Prostate gland (tissue), 2 donors: Measurements from ENCODE around the gene PDGFC. TPM values are rescaled to one million over a fixed set of nuclear protein-coding genes. Genes with fewer than 3 reads are reported as not detected.

ENCODE experiments used
- DNase-seq: peaks from one replicate; pipeline ENCODE4 v3.0.0-alpha.2; 2019; ENCODE audit warnings: low spot score
- H3K27ac ChIP-seq, 2 donors: fragments of 200-600 bp; sonication (generic); 2 replicates each; pipeline ENCODE4 v1.5.1; 2017 to 2019
- H3K27me3 ChIP-seq: fragments of 200-600 bp; sonication (generic); replicated peaks from 2 replicates; pipeline ENCODE4 v1.5.1; 2019; ENCODE audit not compliant: insufficient read depth
- H3K36me3 ChIP-seq, 2 donors: fragments of 200-600 bp; sonication (generic); 1 replicate in 1 of 2; 2 replicates in 1 of 2; pipeline versions ENCODE4 v1.5.1 to v1.8.1; 2017 to 2019
- H3K4me1 ChIP-seq: fragments of 200-600 bp; sonication (generic); replicated peaks from 2 replicates; pipeline ENCODE4 v1.5.1; 2019
- H3K4me3 ChIP-seq, 2 donors: fragments of 200-600 bp; sonication (generic); 2 replicates each; pipeline ENCODE4 v1.5.1; 2017 to 2019
- H3K9me3 ChIP-seq: fragments of 200-600 bp; sonication (generic); 2 replicates; pipeline ENCODE4 v1.5.1; 2017
- POLR2A ChIP-seq: fragments of 450-650 bp; IDR thresholded peaks from one replicate; pipeline ENCODE4 v1.6.1; 2016; ENCODE audit warnings: antibody characterized with exemption, mild to moderate bottlenecking
- POLR2AphosphoS5 ChIP-seq: sonication (generic); formaldehyde crosslinking; IDR thresholded peaks from one replicate; pipeline ENCODE4 v1.6.1; 2017; ENCODE audit warnings: antibody characterized with exemption
- WGBS: methylation state at CpG from one replicate; pipeline ENCODE4 v1.1.5; 2018; 5-methylcytosine and 5-hydroxymethylcytosine counted together
- intact Hi-C: fragments of 100-400 bp; cut with DNase I; formaldehyde crosslinking; loops from one replicate; pipeline ENCODE4 v1.14.2; 2022
- total RNA-seq, 2 donors: library from RNA; depleted of rRNA; stranded (reverse); fragments of >200 nt; gene quantifications; one replicate each; pipeline ENCODE4 v1.1.0, GENCODE V29; 2016
- TF ChIP-seq, protein P1 (sequence below), 4 experiments: fragments of 200-600 bp in 2 of 4; fragments of 450-650 bp in 2 of 4; sonication (generic) in 2 of 4; IDR thresholded peaks; 1 replicate in 3 of 4; 2 replicates in 1 of 4; pipeline ENCODE4 v1.5.1; 2016 to 2019; ENCODE audit warnings: antibody characterized with exemption in 4 of 4, mild to moderate bottlenecking in 2 of 4, moderate library complexity in 2 of 4

The PDGFC gene
- total RNA-seq, 2 donors from 2014 or later = 18.6 to 36.8 TPM

GRCh38 chr4:156970501-156971164 is 966 bp downstream of the PDGFC start:
- 0% methylated on average over 22 of the region's 22 CpGs for WGBS
- TF ChIP-seq, protein P1, sequence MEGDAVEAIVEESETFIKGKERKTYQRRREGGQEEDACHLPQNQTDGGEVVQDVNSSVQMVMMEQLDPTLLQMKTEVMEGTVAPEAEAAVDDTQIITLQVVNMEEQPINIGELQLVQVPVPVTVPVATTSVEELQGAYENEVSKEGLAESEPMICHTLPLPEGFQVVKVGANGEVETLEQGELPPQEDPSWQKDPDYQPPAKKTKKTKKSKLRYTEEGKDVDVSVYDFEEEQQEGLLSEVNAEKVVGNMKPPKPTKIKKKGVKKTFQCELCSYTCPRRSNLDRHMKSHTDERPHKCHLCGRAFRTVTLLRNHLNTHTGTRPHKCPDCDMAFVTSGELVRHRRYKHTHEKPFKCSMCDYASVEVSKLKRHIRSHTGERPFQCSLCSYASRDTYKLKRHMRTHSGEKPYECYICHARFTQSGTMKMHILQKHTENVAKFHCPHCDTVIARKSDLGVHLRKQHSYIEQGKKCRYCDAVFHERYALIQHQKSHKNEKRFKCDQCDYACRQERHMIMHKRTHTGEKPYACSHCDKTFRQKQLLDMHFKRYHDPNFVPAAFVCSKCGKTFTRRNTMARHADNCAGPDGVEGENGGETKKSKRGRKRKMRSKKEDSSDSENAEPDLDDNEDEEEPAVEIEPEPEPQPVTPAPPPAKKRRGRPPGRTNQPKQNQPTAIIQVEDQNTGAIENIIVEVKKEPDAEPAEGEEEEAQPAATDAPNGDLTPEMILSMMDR (IDR thresholded peaks at IDR 0.05) = peak in 3 of 4 experiments; percentile 26 to 53 (median 52)
- TF ChIP-seq POLR2A (no peak), POLR2AphosphoS5 (peak; percentile 18)
- Histone ChIP-seq H3K27me3 (no peaks in the 10 kb centered on the region), H3K4me1 (no peaks in the 10 kb centered on the region), H3K36me3 (no peaks in the 10 kb centered on the region), H3K27ac (peak overlapping the region; percentile 88 to 91), H3K9me3 (no peaks in the 10 kb centered on the region), H3K4me3 (peak overlapping the region; percentile 65 to 75)
- peak; percentile 50 for DNase-seq
- intact Hi-C loops = loop anchor here (2.0 to 10.0 kb wide), 4 partner anchors 74 to 493 kb away; no protein-coding TSS in a partner anchor

- no peaks in the 10 kb centered on the region for H3K27me3 ChIP-seq
- peak overlapping the region; percentile 65 to 75 for H3K4me3 ChIP-seq
- TF ChIP-seq POLR2AphosphoS5 = no peak
- no peak for TF ChIP-seq POLR2A
- TF ChIP-seq, protein P1 (IDR thresholded peaks at IDR 0.05) = no peak
- no peaks in the 10 kb centered on the region for H3K4me1 ChIP-seq
- intact Hi-C loops = loop anchor here (2.0 to 10.0 kb wide), 6 partner anchors 75 to 1015 kb away; partner anchors contain the start of gene CTSO
- H3K27ac ChIP-seq = peak overlapping the region; percentile 88 to 91
- H3K9me3 ChIP-seq = no peaks in the 10 kb centered on the region
- no peaks in the 10 kb centered on the region for H3K36me3 ChIP-seq
- 2% methylated on average over 2 of the region's 2 CpGs for WGBS
- no peak for DNase-seq
These were observed 1.7 kb downstream of the PDGFC start for GRCh38 chr4:156969911-156970310.

GRCh38 chr4:156969101-156969500 is 2.5 kb downstream of the PDGFC start:
- Histone ChIP-seq H3K27me3 (no peaks in the 10 kb centered on the region), H3K27ac (no peak overlapping the region), H3K36me3 (no peaks in the 10 kb centered on the region), H3K4me1 (no peaks in the 10 kb centered on the region), H3K9me3 (no peaks in the 10 kb centered on the region), H3K4me3 (peak overlapping the region; percentile 65 to 75)
- no peak for DNase-seq
- TF ChIP-seq POLR2AphosphoS5 = no peak
- no peak for TF ChIP-seq POLR2A
- TF ChIP-seq, protein P1 (IDR thresholded peaks at IDR 0.05) = no peak
- intact Hi-C loops = loop anchor here (5.0 to 10.0 kb wide), 2 partner anchors 677 to 1014 kb away; partner anchors contain the start of gene CTSO
- WGBS = 49% methylated on average over 3 of the region's 3 CpGs

DNA sequence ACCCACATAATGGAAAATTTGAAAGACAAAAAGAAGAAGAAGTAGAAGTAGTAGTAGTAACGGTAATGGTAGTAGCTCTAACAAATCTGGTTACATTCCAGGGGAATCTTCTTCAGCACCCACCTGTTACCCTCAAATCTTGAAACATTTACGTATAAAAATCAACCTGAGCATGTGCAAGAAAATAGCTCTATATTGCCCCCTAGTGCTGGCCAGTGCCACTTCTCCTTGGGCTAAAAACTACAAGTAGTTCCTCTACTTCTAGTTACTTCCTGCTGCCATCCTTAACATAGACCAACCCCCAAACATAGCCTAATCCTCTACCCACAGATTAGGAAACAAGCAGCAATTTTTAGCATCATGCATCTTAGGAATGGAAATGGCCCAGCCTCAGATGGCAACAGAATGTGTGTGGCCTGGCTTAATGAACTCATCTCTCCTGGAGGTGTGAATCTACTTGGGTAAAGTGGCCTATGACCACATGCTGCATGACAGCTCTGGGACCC is 3.1 kb downstream of the PDGFC start:
- no peaks in the 10 kb centered on the region for H3K27me3 ChIP-seq
- peak overlapping the region; percentile 65 to 75 for H3K4me3 ChIP-seq
- no peaks in the 10 kb centered on the region for H3K9me3 ChIP-seq
- H3K27ac ChIP-seq = no peak overlapping the region
- 18% methylated on average over 2 of the region's 2 CpGs for WGBS
- peak; percentile 55 for DNase-seq
- no peaks in the 10 kb centered on the region for H3K36me3 ChIP-seq
- TF ChIP-seq POLR2A = no peak
- peak; percentile 54 for TF ChIP-seq POLR2AphosphoS5
- TF ChIP-seq, protein P1 (IDR thresholded peaks at IDR 0.05) = peak; percentile 50 to 79 (median 72)
- no peaks in the 10 kb centered on the region for H3K4me1 ChIP-seq
- intact Hi-C loops = loop anchor here (5.0 to 10.0 kb wide), 2 partner anchors 676 to 1014 kb away; partner anchors contain the start of gene CTSO
